ENCODE results near the gene MEGF11.

The MEGF11 gene

GRCh38 chr15:66076591-66077319 is 176.8 kb downstream of the MEGF11 start:
- TF ChIP-seq ZNF274 (IDR thresholded peaks at IDR 0.05; ENCODE audit: low read depth, low read length) = no peak
- no peak overlapping the region for H3K4me3 ChIP-seq (ENCODE audit: low read length)

- no peak overlapping the region for H3K4me3 ChIP-seq (ENCODE audit: low read length)
- TF ChIP-seq ZNF274 (IDR thresholded peaks at IDR 0.05; ENCODE audit: low read depth, low read length) = no peak
Measured at GRCh38 chr15:66075947-66076346, 177.6 kb downstream of the MEGF11 start.

GRCh38 chr15:66072616-66073361 is 180.8 kb downstream of the MEGF11 start:
- no peak for TF ChIP-seq ZNF274 (IDR thresholded peaks at IDR 0.05; ENCODE audit: low read depth, low read length)
- no peak overlapping the region for H3K4me3 ChIP-seq (ENCODE audit: low read length)

DNA sequence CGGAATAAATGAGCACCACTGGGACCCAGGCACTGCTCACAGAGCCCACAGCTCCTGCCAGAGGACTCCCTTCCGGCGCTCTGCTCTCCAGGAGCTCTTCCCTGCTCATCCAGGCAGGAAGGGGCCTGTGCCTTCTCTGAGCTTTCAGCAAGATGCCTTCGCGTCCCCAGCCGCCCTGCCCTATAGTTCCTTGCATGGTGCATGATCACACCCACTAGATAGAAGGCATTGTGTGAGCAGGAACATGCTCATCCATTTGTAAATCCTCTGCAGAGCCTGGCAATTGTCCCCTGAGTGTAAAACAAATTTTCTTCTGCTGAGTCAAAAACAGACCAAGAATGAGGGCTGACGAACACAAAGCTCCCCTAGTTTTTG is 181.6 kb downstream of the MEGF11 start:
- H3K4me3 ChIP-seq (ENCODE audit: low read length) = no peak overlapping the region
- no peak for TF ChIP-seq ZNF274 (IDR thresholded peaks at IDR 0.05; ENCODE audit: low read depth, low read length)

GRCh38 chr15:66071160-66071920 is 182.2 kb downstream of the MEGF11 start:
- H3K4me3 ChIP-seq (ENCODE audit: low read length) = no peak overlapping the region
- no peak for TF ChIP-seq ZNF274 (IDR thresholded peaks at IDR 0.05; ENCODE audit: low read depth, low read length)

DNA sequence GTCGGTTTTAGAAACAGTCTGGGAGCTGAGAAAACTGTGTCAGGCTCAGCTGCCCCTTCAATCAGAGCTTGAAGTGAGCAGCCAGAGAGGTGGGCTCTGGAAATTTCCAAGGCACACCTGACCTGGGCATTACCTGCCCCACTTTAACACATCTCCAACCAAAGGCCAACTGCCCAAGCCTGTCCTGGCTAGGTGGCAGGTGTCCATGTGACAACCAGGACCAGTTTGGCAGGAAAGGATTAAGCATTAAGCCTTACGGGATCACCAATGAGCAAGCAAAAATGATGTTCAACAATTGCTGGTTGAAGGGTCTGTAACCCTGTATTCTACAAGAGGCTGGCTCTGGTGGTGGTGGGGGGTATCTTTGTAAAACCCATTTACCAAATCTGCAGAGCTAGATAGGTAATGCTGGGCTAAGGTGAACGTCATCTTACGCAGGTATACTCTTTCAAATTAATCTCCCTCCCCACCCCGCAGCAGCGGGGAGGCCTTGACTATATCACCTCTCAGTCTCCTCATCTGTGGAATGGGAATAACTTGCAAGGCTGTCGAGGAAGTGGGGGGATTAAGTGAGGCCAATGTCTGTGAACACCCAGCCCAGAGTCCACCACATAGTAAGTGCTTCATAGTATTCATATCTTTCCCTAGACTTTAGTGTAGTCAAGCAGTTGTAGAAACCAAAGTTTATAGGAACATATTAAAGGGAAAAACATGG is 183.2 kb downstream of the MEGF11 start:
- no peak for TF ChIP-seq ZNF274 (IDR thresholded peaks at IDR 0.05; ENCODE audit: low read depth, low read length)
- H3K4me3 ChIP-seq (ENCODE audit: low read length) = no peak overlapping the region

DNA sequence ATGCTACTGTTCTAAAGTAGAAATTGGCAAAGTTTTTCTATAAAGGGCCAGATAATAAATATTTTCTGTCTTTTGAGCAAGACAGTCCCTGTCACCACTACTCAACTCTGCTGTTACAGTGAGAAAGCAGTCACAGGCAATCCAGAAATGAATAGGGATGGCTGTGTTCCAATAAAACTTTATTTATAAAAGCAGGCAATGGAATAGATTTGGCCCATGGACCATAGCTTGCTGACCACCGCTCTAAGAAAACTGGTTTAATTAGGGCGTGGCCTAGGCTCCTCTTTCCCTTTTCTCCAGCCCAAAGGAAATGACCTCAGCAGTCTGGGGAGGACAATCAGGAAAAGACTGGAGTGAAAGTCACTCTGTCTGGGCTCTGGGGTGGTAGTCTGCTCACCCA is 183.8 kb downstream of the MEGF11 start:
- no peak for TF ChIP-seq ZNF274 (IDR thresholded peaks at IDR 0.05; ENCODE audit: low read depth, low read length)
- no peak overlapping the region for H3K4me3 ChIP-seq (ENCODE audit: low read length)

DNA sequence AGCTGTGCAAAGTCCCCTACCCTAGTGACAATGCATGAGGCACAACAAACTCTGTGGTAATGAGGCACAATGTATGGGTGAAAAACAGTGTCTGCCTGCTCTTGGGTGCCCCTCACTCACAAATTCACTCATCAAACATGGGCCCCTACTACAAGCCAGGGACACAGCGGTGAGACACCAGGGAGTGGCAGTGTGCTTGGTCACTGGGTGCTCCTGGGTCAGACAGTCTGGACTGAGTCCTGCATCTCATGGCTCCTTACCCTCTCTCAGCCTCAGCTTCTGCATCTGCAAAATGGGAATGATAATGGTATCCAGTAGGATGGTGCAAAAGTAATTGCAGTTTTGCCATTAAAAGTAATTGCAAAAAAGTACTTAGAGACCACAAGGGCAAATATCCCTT is 184.7 kb downstream of the MEGF11 start:
- TF ChIP-seq ZNF274 (IDR thresholded peaks at IDR 0.05; ENCODE audit: low read depth, low read length) = no peak
- no peak overlapping the region for H3K4me3 ChIP-seq (ENCODE audit: low read length)

GRCh38 chr15:66067687-66068086 is 185.9 kb downstream of the MEGF11 start:
- H3K4me3 ChIP-seq (ENCODE audit: low read length) = no peak overlapping the region
- TF ChIP-seq ZNF274 (IDR thresholded peaks at IDR 0.05; ENCODE audit: low read depth, low read length) = no peak

- no peak overlapping the region for H3K4me3 ChIP-seq (ENCODE audit: low read length)
- no peak for TF ChIP-seq ZNF274 (IDR thresholded peaks at IDR 0.05; ENCODE audit: low read depth, low read length)
Measured at GRCh38 chr15:66066481-66066880, 187.1 kb downstream of the MEGF11 start.

GRCh38 chr15:66066005-66066404 is 187.5 kb downstream of the MEGF11 start:
- no peak for TF ChIP-seq ZNF274 (IDR thresholded peaks at IDR 0.05; ENCODE audit: low read depth, low read length)
- no peak overlapping the region for H3K4me3 ChIP-seq (ENCODE audit: low read length)

DNA sequence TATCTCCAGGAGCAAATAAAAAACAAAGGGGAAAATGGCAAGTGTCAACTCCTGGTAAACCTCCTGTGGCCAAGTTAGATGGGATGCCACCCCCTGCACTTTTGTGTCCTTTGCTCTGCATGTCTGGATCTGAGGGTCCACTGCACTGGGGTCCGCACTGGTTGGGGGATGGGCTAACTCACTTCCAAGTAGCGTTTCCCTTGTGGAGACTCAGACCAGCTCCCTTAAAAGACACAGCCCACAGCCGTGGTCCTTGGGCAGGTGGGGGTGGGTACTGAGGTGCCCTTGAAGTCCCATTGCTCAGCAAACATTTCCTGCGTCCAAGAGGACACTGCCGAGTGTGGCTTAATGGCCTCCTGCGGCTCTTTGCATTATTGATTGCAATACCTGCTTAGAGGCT is 188.2 kb downstream of the MEGF11 start:
- no peak overlapping the region for H3K4me3 ChIP-seq (ENCODE audit: low read length)
- no peak for TF ChIP-seq ZNF274 (IDR thresholded peaks at IDR 0.05; ENCODE audit: low read depth, low read length)

GRCh38 chr15:66063147-66063546 is 190.4 kb downstream of the MEGF11 start:
- TF ChIP-seq ZNF274 (IDR thresholded peaks at IDR 0.05; ENCODE audit: low read depth, low read length) = no peak
- no peak overlapping the region for H3K4me3 ChIP-seq (ENCODE audit: low read length)

DNA sequence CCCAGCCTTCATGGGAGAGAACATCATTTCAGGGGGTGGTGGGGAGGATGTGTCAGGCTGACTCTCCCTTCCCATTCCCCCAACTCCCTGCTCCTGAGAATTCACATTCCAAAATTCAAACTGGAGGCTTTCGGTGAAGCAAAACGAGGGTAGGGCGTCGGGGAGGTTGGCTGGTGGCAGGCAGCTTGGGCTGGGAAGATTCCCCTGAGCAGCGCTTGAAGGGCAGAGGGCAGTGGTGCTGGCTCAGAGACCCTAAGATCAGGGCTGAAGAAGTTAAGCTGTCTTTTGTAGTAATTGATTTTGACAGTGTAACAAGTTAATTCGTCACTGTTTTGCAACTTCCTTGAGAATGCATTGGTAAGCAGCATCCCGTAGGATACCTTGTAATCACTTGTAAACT is 196.5 kb downstream of the MEGF11 start:
- no peak overlapping the region for H3K4me3 ChIP-seq (ENCODE audit: low read length)
- no peak for TF ChIP-seq ZNF274 (IDR thresholded peaks at IDR 0.05; ENCODE audit: low read depth, low read length)

All from GM08714 (cell line).